NCI-H69 (cell line): ENCODE results near the gene DCLK2.

ENCODE experiments used
- DNase-seq: peaks from one replicate; lab custom pipeline; 2025; lab: John Stamatoyannopoulos, UW

The DCLK2 gene

DNA sequence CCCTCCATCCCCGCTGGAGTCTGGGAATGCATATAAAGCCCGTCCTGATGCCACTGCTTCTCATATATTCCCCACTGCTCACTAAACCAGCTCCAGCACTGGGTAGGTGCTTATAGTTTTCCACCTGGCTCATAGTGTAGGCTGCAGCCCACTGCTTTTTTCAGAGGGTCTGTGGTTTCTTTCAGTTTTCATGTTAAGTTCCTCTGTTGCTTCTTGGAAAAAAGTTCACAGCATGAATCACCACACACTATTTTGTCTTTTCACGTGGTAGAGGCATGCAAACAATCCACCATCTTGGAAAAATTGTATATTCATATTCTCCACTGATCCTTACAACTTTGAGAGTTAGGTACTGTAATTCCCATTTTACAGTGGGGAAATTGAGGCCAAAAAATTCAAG lies 39.4 kb downstream of the DCLK2 start:
- DNase-seq: no peak

DNA sequence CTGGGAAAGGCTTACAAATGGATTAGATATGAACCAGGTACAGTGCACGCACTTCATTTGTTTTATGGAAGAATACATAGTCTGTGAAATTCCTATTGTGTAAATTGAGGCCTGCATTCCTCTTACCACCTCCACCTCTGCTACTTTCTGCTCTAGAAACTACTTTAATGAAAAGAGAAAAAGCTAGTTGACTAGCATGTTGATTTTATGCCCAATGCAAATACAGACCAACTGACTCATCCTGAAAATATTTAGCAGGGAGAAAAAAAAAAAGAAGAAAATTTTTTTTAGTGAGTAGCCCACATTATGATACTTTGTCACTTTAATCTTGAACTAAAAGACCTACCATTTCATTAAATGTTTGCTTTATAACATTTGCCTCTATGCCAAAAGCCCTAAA lies 41.2 kb downstream of the DCLK2 start:
- DNase-seq: peak; percentile 1

DNA sequence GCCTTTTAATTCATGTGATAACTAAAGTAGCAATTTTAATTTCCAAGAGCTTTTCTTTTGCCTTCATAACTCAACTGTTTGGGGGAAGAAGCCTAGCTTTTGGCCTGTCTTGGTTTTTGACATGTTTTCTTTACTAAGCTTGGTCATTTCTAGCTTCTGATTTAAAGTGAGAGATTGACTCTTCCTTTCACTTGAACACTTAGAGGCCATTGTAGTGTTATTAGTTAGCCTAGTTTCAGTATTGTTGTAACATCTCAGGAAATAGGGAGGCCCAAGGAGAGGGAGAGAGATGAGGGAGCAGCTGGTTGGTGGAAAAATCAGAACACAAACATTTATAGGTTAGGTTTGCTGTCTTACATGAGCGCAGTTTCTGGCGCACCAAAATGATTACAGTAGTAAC lies 44.8 kb downstream of the DCLK2 start:
- no peak for DNase-seq

DNA sequence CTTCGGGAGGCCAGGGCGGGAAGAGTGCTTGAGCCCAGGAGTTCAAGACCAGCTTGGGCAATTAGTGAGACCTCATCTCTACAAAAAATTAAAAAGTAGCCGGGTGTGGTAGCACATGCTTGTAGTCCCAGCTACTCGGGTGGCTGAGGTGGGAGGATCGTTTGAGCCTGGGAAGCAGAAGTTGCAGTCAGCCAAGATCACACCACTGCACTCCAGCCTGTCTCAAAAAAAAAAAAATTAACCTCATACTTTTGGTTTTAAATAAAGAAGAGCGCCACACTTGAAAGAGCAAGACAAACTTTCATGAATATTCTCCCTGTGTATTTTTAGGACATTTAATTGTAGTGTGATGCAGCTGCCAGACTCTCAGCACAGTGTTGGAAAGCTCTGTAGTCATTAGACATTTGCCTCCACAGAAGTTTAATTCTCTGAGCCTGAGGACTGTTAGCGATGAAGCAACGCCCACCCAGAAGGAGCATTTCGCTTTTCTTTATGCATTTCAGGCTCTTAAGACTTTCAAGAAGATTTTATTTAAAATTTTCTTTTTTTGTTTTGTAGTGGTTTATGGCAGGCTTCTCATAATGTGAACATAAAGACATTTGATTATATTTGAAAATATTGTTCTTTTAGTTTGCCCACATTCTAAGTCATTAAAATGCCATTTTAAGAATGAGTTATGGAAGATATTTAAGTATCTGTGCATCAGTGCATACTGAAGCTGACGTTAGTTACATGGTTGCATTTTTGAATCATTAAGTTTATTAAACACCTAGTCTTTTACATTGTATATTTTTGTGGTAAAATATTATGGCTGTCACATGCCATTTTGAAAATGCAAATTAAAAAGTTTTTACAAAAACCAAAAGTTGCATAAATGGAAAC lies 45.8 kb downstream of the DCLK2 start:
- no peak for DNase-seq

DNA sequence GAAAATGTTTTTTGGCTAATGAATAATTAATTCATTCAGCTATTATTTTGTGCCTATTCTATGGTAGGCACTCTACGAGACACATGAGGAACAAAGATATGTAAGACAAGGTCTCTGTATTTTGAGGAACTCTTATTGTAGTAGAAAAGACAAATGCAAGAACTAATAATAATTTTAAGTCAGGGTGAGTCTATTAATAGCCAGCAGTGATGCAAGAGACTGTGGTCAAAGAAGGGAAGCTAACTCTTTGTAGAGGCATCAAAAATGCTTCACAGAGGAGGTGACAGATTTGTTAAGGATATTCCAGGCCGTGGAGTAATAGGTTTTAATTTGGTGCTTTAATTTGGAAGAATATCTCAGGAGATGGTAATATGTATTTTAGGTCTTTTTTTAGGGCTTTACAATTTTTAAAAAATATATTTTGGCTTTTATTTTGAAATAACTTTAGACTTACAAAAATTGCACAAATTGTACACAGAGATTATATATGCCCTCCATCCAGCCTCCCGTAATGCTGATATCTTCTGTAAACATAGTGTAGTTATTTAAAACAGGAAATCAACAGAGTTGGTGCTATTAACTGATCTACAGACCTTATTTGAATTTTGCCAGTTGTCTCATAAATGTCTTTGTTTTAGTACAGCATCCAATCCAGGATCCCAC lies 48.1 kb downstream of the DCLK2 start:
- DNase-seq: no peak

DNA sequence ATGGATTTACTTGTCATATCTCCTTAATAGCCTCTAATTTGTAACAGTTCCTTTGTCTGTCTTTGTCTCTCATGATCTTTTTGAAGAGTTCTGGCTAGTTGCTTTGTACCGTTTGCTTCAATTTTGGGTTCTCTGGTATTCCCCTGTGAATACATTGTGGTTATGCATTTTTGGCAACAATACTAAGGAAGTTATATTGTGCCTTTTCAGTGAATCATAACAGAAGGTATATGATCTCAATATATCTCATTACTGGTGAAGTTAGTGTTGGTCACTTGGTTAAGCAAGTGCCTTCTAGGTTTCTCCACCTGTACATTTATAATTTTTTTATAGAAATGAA lies 48.6 kb downstream of the DCLK2 start:
- DNase-seq: no peak

DNA sequence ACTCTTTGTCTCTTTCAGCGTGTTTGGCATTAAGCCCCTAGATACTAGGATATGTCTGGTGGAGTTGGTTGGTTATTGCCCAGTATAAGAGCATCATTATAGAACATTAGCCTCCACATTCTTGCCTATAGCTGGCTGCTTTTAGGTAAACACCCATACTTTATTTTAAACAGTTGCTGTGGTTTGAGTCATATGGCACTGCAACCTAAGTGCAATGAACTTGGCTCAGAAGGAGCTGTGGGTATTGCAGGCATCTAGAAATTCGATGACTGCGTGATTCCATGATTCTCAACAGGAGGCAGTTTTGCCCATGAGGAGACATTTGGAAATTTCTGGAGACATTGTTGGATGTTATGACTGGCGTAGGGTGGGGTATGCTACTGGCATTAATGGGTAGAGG lies 49.5 kb downstream of the DCLK2 start:
- DNase-seq: no peak

DNA sequence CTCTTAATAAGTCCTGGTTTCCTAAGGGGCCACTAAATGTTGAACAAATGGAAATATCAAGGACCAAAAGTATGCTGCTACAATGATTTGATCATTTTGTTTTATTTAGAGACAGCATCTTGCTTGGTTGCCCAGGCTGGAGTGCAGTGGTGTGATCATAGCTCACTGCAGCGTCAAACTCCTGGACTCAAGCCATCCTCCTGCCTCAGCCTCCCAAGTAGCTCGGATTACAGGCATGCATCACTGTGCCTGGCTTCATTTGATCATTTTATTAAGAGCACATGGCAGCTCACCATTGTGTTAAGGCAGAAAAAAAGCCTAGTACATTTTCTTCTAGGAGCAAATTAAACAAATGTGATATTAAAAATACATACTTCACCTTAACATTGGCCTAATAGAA lies 52.7 kb downstream of the DCLK2 start:
- no peak for DNase-seq

DNA sequence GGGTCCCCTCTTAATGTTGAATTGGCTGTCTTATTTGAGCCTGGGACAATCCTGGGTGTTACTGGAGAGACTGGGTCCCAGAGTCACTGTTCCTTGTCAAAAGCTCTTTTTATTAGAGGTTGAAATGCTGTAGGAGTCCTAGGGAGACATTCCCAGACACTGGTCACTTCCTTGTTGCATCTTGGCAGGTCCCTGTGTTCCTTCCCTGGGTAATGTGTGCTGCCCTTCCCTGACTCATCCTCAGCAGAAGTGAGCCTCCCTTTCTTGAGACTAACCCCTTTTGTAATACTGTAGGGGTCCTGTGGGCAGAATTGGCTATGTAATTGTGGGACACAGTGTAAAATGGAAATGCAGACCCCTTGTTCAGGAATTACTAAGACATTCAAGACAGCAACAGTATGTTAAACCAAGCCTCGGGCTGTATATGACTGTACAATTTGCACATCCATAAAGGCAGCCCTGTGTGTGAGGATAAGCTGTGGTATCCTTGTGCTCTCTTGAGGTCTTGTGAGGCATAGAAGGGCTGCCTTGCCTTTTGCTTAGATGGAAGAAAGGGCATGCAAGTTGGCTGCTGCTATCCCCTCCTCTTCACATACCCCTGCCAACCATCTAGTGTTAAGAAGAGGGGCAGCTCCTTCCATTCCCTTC lies 53.5 kb downstream of the DCLK2 start:
- DNase-seq: no peak

DNA sequence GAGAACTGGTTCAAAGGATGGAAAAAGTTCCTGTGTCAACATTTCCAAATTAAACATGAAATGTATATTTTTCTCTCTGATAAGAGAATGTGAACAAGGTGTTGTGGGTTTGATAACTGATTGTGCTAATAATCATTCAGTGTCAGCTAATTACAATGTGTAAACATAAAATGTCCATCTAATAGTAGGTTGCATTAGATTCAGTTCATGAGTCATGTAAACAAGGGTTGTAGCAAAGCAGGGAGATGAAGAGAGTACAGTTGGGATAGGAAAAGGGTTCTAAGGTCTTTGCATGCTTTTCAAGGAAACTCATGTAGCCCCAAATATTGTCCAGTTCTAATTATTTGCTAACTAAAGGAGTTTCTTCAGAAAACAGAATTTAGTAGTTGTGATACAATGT lies 55.4 kb downstream of the DCLK2 start:
- DNase-seq: peak; percentile 31

DNA sequence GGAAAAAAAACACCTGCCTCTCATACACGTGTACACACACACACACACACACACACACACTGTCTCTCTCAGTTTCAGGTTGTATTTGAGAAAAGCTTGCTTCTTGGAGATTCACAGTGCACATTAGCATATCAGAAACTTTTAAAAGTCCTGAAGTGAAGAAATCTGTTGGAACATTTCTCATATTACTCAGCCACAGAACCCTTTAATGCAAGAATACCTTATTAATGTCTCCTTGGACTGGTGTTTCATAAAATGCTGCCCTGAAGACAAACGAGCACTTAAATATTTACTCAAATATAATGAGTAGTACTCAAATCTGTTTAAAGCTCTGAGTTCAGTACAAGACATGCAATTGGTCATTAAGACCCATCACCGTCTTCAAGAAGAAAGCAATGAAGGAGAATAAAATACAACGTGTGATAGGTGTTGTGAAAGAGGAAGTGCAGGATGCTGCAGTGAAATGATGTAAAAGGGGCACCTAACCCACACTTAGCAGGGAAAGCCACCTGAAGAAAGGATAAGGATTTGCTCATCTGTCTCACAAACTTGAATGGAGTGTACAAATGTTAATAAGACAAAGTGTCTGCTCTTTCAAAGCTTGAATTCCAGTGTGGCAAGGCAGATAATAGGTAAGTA lies 57.0 kb downstream of the DCLK2 start:
- DNase-seq: peak; percentile 47

DNA sequence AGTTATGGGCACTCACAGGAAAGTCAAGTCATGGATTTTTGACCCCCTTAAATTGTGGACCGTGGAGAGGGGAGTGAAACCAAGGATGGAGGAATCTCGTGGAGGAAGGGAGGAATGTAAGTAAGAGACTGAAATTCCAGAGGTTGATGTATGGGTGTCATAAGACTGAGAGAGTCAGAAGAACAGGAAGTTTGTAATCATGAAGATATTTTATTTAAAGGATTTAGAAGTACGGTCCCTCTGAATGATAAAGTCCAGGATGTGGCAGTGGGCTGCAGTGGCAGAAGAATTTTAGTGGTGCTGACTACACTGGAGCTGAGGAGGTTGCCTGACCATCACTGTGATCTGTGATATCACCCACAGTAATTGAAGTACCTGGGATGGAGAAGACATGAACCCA lies 57.8 kb downstream of the DCLK2 start:
- DNase-seq: no peak

DNA sequence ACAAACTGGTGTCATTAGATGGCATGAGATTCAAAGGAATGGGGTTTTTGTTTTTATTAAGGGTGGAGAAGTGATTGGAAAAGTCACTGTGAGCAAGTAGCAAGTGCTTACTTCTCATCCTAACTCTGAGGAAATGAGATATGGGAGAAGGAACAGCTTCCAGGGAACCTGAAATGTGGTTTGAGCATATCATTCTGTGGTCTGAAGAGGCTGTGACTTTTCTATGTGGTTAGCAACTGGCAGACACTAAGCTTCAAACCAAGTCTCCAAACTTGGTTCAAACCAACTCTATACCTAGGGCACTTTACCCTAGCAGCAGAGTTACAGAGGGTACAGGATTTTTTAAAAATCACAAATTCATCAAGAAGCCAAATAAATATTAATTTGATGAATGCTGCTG lies 58.2 kb downstream of the DCLK2 start:
- no peak for DNase-seq

DNA sequence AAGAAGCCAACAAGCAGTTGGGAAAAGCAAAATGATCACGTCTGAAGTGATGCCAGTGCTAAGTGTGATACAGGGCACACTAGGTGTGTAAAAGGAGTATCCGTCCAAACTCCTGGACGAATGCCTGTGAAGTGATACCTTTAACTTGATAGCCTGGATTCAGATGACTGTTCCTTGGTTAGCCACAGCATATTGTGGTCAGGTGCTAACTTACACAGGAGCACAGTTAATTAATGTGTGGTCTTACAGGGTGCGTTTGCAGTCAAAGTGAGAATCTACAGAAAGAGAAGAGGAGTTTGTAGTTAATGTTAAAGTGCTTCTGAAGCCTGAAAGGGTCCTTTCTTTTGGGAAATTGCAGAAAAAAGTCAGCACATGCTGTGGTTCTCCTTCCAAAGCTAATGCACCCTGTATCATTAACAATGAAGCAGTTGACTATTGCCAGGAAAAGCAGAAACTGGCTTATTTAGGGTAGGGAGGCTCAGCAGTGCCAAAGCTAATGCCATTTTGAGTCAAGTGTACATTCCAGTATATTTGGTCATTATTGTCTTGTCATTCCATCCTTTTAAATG lies 61.1 kb downstream of the DCLK2 start:
- peak; percentile 20 for DNase-seq

DNA sequence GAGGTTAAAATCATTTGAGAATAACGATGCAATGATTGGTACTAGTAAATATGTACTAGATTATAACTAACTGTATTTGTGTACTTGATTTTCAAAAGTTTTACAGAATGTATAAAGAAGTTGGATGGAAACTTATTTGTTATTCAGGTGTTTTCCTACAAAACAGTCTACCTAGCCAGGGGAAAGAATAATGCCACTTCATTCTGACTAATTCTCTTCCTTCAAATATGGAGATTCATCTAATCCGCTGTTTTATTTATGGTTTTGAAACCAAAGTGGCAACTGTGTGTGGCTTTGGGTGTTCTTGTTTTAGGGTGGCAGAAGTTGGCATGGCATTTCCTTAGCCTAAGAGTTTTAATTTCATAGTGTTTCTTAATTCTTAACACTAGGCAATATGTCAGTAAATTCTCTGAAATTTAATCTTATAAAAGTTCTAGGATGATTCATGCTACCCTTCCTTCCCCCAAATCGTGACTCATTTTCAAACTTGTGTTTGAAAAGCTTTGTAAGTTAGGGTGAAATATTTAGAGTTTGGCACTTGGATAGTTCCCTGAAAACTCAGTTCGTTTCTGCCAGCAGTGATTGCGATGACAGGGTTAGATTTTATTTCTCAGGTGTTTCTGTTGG lies 62.6 kb downstream of the DCLK2 start:
- DNase-seq: no peak

DNA sequence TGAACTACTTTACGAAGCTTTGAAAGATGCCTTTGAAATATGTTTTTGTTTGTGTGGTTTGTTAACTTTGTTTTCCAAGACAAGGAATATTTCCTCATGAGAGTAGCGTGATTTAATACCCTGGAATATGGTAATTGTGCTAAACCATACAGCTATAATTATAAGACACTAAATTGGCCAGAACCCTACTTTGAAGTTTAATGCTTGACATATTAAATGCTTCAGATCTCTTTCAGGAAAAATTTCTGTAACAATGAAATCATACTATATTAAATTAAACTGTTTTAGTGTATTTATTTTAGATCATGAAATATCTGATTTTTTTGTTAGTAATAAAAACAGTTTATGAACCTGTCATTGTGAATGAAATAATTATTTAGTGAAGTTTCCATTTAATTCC lies 63.5 kb downstream of the DCLK2 start:
- peak; percentile 78 for DNase-seq

DNA sequence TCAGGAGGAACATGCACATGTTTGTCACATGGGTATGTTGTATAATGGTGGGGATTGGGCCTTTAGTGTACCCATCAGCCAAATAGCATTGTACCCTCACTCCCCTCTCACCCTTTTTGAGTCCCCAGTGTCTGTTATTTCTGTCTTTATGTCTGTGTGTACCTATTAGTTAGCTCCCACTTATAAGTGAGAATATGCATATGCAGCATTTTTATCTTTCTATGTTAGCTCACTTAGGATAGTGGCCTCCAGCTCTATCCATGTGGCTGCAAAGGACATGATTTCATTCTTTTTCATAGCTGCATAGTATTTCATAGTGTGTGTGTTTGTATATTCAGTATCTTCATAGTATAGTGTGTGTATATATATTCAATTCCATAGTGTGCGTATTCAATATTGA lies 64.6 kb downstream of the DCLK2 start:
- no peak for DNase-seq

DNA sequence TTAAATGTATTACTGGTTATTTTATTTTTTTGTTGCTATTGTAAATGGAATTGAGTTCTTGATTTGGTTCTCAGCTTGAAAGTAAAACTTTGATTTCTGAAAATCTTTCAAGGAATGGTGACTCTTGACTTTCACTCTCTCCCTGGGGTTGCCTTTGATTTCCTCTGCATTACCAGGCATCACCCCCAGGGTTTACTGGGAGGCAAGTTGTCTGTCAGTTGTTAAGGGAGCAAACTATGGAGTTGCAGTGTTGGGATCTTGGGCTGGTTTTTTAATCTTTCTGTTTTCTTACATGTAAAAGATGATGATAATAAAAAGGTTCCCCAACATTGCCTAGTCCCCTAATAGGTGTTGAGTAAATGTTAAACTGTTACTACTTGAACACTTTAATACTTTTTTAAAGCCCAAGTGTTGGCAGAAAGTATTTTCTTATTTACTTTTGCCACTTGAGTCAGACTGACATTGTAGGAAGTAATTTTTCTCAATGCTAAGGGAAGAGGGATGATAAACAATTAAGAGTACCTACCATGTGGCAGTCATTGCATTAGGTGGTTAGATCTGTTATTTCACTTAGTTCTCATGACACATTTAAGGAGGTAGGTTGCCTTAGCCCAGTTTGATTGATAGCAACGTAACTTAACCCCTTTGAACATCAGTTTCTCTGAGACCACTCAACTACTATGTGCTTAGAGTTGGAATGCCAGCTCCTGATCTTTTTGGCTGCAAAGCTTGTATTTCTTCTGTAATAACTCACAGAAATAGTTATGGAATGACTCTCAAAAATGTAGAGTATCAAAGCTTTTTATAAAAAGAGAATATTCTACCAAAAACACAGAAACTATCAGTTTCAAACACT lies 67.1 kb downstream of the DCLK2 start:
- DNase-seq: peak; percentile 8

DNA sequence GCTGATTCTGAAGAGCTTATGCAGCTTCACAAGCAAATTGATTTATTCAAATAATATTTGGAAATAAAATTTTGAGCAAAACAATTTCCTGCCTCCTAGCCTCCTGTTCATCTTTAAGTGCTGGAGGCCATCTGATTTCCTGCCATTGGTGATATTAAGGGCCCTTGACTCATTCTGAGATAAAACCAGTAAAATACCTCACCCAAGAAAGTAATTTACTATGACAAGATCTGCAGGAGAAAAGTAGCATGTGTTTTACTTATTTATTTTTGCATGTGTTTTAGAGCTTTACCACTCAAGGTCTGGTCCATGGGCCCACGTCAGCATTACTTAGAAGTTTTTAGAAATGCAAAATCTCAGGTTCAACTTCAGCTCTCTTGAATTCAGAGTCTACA lies 67.7 kb downstream of the DCLK2 start:
- DNase-seq: no peak

DNA sequence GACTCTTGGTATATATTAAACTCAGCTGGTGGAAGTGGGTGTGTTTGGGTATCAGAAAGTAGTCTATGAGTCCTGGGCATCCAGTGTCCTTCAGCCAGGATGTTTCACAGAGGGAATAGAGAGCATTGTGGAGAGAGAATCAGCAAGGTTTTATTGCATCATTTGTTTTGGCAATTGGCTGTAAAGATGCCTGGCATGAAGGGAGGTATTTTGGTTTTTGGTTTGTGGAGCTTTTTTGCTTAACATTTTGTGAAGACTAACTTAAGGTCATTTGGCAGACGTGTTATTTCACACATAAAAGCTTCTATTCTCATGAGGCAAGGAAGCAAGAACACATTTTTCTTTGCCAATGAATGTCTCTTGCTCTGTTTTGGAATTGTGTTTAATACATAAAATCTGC lies 71.1 kb downstream of the DCLK2 start:
- DNase-seq: peak; percentile 3

DNA sequence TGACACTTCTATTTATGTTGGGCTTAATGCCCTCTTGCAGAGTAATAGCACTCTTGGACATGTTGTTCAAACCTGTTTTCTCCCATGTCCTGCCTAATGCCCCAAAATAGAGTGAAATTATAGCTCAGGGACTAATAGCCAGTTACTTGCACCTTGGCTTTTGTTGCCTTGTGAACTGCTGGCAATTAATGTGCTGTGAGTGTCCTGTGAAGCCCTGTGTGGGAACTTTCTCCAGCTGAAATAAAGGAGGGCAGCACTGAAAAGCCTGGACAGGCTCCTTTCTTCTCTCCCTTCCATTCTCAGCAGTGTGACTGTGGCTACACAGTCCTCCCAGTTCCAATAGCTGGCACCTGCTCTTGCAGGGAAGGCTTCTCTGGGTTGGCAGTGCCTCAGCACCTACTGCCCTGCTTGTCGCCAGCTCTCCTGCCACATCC lies 72.4 kb downstream of the DCLK2 start:
- DNase-seq: peak; percentile 77
